Loucy (cell line): ENCODE measurements around the gene GTF3C1.
A peak's percentile ranks its signal among the peaks of the same experiment; 100 is the strongest.

Source experiments
- H2AFZ ChIP-seq: fragments of 200-600 bp; sonication (generic); 2 replicates; pipeline ENCODE4 v1.6.0; 2016; ENCODE audit warnings: antibody characterized with exemption, mild to moderate bottlenecking, low read length, moderate library complexity
- H3F3A ChIP-seq: fragments of 200-600 bp; 2 replicates; pipeline ENCODE4 v1.6.0; 2016; ENCODE audit warnings: antibody characterized with exemption, low read depth, mild to moderate bottlenecking
- H3K27me3 ChIP-seq: fragments of 200-600 bp; sonication (generic); 2 replicates; pipeline ENCODE4 v1.6.1; 2014; ENCODE audit warnings: low read length, mild to moderate bottlenecking; ENCODE audit not compliant: insufficient read depth, poor library complexity, severe bottlenecking
- H3K36me3 ChIP-seq: fragments of 200-600 bp; sonication (generic); 2 replicates; pipeline ENCODE4 v1.6.1; 2016; ENCODE audit warnings: low read length; ENCODE audit not compliant: insufficient read depth
- H3K4me1 ChIP-seq: fragments of 200-600 bp; sonication (generic); 2 replicates; pipeline ENCODE4 v1.5.1; 2014; ENCODE audit warnings: low read length, mild to moderate bottlenecking; ENCODE audit not compliant: insufficient read depth, poor library complexity, severe bottlenecking
- H3K4me2 ChIP-seq: fragments of 200-600 bp; sonication (generic); 2 replicates; pipeline ENCODE4 v1.6.0; 2014; ENCODE audit warnings: antibody characterized with exemption, low read length, low read depth, mild to moderate bottlenecking; ENCODE audit not compliant: poor library complexity, severe bottlenecking
- H3K4me3 ChIP-seq: fragments of 200-600 bp; sonication (generic); 2 replicates; pipeline ENCODE4 v1.5.1; 2014; ENCODE audit warnings: low read length, mild to moderate bottlenecking, mixed read lengths; ENCODE audit not compliant: poor library complexity, severe bottlenecking
- H3K79me2 ChIP-seq: fragments of 200-600 bp; sonication (generic); 2 replicates; pipeline ENCODE4 v1.6.1; 2014; ENCODE audit warnings: low read length; ENCODE audit not compliant: insufficient read depth
- H3K9ac ChIP-seq: fragments of 200-600 bp; sonication (generic); 2 replicates; pipeline ENCODE4 v1.6.0; 2014; ENCODE audit warnings: mild to moderate bottlenecking, low read depth, low read length, moderate library complexity; ENCODE audit not compliant: poor library complexity, severe bottlenecking
- H3K9me2 ChIP-seq: fragments of 200-600 bp; sonication (generic); replicated peaks from 2 replicates; pipeline ENCODE4 v1.6.1; 2016; ENCODE audit warnings: low read depth, low read length, mixed read lengths
- H3K9me3 ChIP-seq: fragments of 200-600 bp; sonication (generic); 2 replicates; pipeline ENCODE4 v1.6.1; 2014; ENCODE audit warnings: mild to moderate bottlenecking, antibody characterized with exemption, low read length, low read depth; ENCODE audit not compliant: insufficient read depth
- H4K20me1 ChIP-seq: fragments of 200-600 bp; sonication (generic); 2 replicates; pipeline ENCODE4 v1.6.0; 2014; ENCODE audit warnings: antibody characterized with exemption, low read length, mild to moderate bottlenecking; ENCODE audit not compliant: insufficient read depth, poor library complexity, severe bottlenecking
- CTCF ChIP-seq: fragments of 200-600 bp; sonication (generic); conservative IDR thresholded peaks from 2 replicates; pipeline ENCODE4 v1.5.1; 2014; ENCODE audit warnings: mild to moderate bottlenecking, antibody characterized with exemption, low read length
- EZH2phosphoT487 ChIP-seq: fragments of 200-600 bp; IDR thresholded peaks from 2 replicates; pipeline ENCODE4 v1.6.1; 2018; ENCODE audit warnings: antibody characterized with exemption, mild to moderate bottlenecking, moderate library complexity, borderline replicate concordance

GTF3C1 gene

GRCh38 chr16:27547851-27548250 lies 1.9 kb downstream of the GTF3C1 start:
- Histone ChIP-seq H3K79me2 (peaks cover 39% of the 10 kb centered on the region), H3K36me3 (peaks cover 28% of the 10 kb centered on the region; the same call in 1 of the 2 replicates), H4K20me1 (peaks cover 11% of the 10 kb centered on the region), H3K9me3 (no peaks in the 10 kb centered on the region), H3K9ac (peak overlapping the region; percentile 74), H3K27me3 (no peaks in the 10 kb centered on the region), H3K4me3 (peak overlapping the region; percentile 98), H2AFZ (no peak overlapping the region), H3K9me2 (no peaks in the 10 kb centered on the region), H3K4me1 (peaks cover 34% of the 10 kb centered on the region), H3K4me2 (peak overlapping the region; percentile 78), H3F3A (no peaks in the 10 kb centered on the region)
- TF ChIP-seq EZH2phosphoT487 (no peak), CTCF (no peak)

GRCh38 chr16:27547134-27547533 lies 2.6 kb downstream of the GTF3C1 start:
- Histone ChIP-seq H3K4me3 (peak overlapping the region; percentile 98), H3K36me3 (peaks cover 35% of the 10 kb centered on the region; the same call in 1 of the 2 replicates), H3K9me2 (no peaks in the 10 kb centered on the region), H3K79me2 (peaks cover 39% of the 10 kb centered on the region), H3K4me2 (peak overlapping the region; percentile 78), H2AFZ (no peak overlapping the region), H3K9ac (peak overlapping the region; percentile 74), H3K27me3 (no peaks in the 10 kb centered on the region), H4K20me1 (peaks cover 11% of the 10 kb centered on the region), H3K9me3 (no peaks in the 10 kb centered on the region), H3F3A (no peaks in the 10 kb centered on the region), H3K4me1 (peaks cover 34% of the 10 kb centered on the region)
- no peak for TF ChIP-seq EZH2phosphoT487

- Histone ChIP-seq H3K4me1 (peaks cover 27% of the 10 kb centered on the region), H3K9me2 (no peaks in the 10 kb centered on the region), H3K9me3 (no peaks in the 10 kb centered on the region), H4K20me1 (peaks cover 11% of the 10 kb centered on the region), H3K4me2 (no peak overlapping the region), H3F3A (no peaks in the 10 kb centered on the region), H3K36me3 (peaks cover 58% of the 10 kb centered on the region; the same call in 1 of the 2 replicates), H3K4me3 (no peak overlapping the region), H3K27me3 (no peaks in the 10 kb centered on the region), H2AFZ (no peak overlapping the region), H3K79me2 (peaks cover 33% of the 10 kb centered on the region), H3K9ac (no peak overlapping the region)
- TF ChIP-seq EZH2phosphoT487 = no peak
- TF ChIP-seq CTCF = no peak
These were observed 5.0 kb downstream of the GTF3C1 start for GRCh38 chr16:27544671-27545070.

- H3K9ac ChIP-seq = no peak overlapping the region
- peaks cover 62% of the 10 kb centered on the region; the same call in 1 of the 2 replicates for H3K36me3 ChIP-seq
- H3K9me3 ChIP-seq = no peaks in the 10 kb centered on the region
- H3K79me2 ChIP-seq = peaks cover 28% of the 10 kb centered on the region
- H3K4me3 ChIP-seq = no peak overlapping the region
- H3K4me2 ChIP-seq = no peak overlapping the region
- H3K4me1 ChIP-seq = peaks cover 31% of the 10 kb centered on the region
- H4K20me1 ChIP-seq = peaks cover 11% of the 10 kb centered on the region
- no peak overlapping the region for H2AFZ ChIP-seq
- H3K27me3 ChIP-seq = no peaks in the 10 kb centered on the region
- TF ChIP-seq EZH2phosphoT487 = no peak
- no peak for TF ChIP-seq CTCF
- H3F3A ChIP-seq = no peaks in the 10 kb centered on the region
- no peaks in the 10 kb centered on the region for H3K9me2 ChIP-seq
These were observed 5.9 kb downstream of the GTF3C1 start for GRCh38 chr16:27543801-27544200.
